NOMO-1 treated with dmso at 0.1 percent for 144 hours (cell line): ENCODE data around the gene PAQR7.

Experiments used
- DNase-seq: peaks from one replicate; lab custom pipeline; 2025; ENCODE audit not compliant: unreplicated experiment; lab: John Stamatoyannopoulos, UW

PAQR7 gene

GRCh38 chr1:25903986-25904385 is 28.5 kb upstream of the PAQR7 start:
- no peak for DNase-seq

GRCh38 chr1:25902462-25902861 is 27.0 kb upstream of the PAQR7 start:
- DNase-seq: no peak

DNA sequence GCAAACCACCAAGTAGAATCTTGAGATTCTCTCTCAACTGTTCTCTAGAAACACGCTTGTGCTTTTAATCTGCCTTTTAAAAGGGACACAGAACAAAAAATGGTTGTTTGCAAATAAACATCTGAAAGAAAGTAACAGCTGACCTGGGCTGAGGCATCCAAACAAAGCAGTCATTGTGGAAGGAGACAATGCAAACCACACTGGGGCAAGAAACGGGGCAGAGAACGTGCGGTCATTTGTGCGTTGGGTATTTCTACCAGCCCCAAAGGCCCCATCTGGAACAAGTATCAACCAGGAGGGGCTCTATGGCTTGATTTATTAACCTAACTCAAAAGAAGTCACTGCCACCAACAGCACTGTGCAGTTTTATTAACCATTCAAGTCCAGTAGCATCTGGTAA is 24.7 kb upstream of the PAQR7 start:
- DNase-seq: no peak

DNA sequence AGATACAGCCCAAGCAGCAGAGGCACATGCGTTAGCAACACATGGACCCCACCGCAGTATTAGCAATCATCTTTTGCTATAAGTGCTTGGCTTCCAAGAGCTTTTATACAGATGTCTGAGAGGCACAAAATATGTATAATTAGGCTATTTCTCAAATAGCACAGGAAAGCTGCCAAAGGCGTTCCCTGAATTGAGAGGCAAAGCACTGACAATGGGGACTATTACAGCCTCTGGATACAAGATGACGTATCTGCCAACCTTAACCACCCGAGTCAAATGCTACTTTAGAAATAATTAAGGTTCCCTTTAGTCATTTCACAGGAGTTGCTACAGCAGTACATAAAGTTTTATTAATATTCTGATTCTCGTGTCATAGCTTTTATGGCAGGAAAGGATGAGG is 24.3 kb upstream of the PAQR7 start:
- DNase-seq: no peak

DNA sequence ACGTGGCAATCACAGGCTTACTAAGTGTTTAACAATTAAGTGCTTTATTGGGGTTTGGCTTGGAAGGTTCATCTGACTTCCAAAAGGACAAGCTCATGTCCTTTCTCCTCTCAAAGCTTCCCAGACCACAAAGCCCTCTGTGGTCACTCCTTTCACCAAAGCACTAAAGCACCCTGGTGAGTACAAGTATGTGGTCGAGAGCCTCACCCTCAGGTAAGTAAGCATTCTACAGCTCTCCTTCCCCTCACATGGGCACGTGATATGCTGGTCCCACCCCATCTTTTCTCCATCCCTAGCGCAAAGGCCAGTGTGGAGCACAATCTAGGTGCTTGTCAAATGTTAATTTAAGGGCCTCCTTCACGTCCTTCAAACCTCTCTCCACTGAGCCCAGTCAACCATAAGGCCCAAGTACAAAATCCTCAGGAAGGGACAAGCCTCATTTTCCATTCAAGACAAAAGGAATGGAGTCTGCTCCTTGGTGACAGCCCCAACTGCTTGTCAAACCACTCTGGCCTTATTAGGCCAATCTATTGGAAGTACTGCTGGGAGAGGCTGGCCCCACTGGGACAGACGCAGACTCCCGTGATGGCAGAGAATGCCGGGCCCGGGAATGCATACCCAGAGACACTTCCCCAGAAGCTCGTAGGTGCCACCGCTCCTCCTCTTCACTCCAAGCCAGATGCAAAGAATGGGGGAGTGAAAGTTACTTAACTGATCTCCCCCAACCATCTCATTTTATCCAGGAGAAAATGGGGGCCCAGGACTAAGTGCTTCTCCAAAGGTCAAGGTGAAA is 22.9 kb upstream of the PAQR7 start:
- no peak for DNase-seq

GRCh38 chr1:25897754-25898153 is 22.2 kb upstream of the PAQR7 start:
- no peak for DNase-seq

DNA sequence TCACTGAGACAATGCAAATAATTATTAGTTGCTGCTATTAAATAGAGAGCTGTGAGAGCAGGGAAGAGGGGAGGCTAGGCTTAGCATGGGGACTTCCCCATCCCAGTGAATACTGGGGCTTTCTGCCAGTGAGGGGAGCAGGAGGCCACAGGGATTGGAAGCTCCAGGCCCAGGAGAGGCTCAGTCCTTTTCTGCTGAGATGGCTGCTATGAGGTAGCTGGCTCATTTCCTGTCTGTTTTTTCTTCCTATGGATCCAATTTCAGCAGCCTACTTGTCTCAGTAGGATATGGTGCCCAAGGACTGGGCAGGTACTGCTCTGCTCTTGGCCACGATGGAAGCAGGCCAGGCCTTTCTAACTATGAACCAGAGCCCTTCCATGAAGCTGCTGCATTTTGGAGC is 20.8 kb upstream of the PAQR7 start:
- DNase-seq: no peak

DNA sequence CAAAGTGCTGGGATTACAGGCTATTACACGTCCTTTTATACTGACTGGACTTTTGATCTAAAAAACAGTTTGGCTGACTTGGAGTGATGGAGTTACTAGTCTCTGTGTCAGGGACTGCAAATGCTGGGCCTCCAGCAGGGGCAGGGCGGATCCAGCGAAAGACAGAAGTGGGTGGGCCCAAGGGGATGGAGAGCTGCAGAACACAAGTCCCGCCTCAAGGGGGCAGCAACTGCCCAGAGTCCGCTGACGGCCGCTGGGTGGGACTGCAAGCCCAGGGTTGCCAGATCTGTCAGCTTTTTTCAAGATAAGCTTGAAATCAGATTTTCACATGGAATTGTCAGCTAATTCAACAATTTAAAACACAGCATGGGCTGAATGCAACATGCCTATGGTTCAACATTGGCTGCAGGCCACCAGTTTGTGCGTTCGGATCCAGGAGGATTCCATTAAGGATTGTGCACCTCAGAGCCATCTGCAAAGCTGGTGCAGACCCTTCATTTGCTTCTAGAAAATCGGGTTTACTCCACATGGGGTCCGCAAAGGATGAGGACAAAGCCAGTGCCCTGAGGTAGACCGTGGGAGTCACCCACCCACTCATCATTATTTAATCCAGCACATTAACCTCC is 20.0 kb upstream of the PAQR7 start:
- DNase-seq: peak; percentile 78

DNA sequence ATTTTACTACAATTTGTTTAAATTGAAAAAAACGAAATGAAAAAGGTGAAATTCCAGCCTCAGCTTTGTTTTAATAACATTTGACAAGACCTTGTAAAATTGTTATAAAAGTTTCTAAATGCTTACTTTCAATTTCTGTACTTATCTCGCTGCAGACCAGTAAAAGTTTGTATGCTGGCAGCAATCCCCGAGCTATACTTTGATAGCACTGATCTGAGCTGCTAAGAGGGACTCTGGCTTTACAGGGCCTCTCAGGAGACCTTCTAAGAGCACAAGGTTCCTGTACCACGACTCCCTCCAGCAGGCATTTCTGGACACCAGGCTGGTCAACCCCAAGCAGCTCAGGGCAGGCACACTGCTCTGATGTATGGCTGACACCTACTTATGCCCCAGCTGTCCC is 17.6 kb upstream of the PAQR7 start:
- no peak for DNase-seq

- DNase-seq: no peak
Measured at GRCh38 chr1:25891606-25892005, 16.1 kb upstream of the PAQR7 start.

GRCh38 chr1:25890239-25891034 is 14.9 kb upstream of the PAQR7 start:
- DNase-seq: no peak

DNA sequence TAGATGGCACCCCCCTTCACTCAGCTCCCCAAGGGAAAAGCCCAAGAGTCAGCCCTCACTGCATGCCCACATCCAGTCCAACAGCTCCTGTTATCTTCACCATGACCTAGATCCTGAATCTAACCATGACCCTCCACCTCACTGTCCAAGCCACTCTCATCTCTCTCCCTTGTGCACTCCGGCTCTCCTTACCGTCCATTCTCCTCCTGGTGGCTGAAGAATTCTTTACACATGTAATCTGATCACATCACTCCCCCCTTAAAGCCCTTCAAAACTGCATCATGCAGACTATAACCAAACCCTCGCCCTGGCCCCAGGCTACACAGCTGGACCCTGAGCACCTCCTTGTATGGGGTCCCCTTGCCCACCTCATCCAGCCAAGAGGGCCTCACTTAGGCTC is 14.0 kb upstream of the PAQR7 start:
- no peak for DNase-seq

GRCh38 chr1:25888426-25888987 is 13.0 kb upstream of the PAQR7 start:
- DNase-seq: no peak

- no peak for DNase-seq
Measured at GRCh38 chr1:25885602-25886001, 10.1 kb upstream of the PAQR7 start.

- DNase-seq: no peak
Measured at GRCh38 chr1:25881266-25881665, 5.8 kb upstream of the PAQR7 start.

GRCh38 chr1:25880518-25880917 is 5.0 kb upstream of the PAQR7 start:
- DNase-seq: no peak

DNA sequence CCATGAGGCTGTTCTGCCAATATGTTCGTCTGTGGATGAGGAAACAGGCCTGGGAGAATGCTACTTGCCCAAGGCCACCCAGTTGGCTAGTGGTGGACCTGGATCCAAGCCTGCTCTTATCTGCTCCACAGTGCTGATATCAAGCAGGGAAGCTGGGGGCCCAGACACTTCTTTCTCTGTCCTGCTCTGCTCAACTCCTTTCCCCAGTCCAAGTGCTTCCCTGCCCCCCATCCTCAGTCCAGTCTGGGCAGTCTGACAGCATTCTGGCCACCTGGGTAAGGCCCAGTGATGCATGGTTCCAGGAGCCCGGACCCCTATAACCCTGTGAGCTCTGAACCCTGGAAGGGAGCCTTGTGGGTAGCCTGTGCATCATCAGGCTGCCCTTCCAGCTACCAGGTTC is 4.2 kb upstream of the PAQR7 start:
- DNase-seq: no peak

DNA sequence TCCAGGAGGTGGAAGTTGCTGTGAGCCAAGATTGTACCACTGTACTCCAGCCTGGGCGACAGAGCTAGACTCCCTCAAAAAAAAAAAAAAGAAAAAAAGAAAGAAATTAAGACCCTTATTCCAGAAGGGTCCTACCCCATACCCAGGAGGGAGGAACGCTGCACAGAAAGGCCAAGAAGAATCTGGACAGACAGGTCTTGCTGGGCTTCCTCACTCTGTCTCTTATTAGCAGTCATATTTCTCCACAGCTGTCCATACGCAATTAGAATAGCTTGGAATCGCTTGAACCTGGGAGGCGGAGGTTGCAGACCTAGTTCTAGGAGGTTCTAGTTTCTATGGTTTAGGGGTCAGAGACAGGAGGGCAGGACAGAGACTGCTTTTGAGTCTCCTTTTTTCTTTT is 3.2 kb upstream of the PAQR7 start:
- no peak for DNase-seq

DNA sequence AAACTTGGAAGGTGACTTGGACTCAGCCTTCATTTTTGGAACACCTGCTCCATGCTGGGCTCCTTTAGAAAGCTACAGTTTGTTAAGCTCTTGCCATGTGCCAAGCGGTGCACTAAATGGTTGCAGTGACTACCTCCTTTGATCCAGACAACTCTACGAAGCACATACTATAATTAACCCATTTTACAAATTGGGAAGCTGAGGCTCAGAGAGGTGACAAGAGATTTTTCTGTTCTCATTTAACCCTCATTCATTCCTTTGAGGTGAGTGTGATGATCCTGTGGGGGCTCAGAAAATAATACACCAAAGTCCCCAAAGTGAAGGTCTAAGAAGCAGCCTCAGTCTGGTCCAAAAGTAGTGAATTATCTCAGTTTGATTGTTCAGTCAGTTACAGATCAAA is 1.6 kb upstream of the PAQR7 start:
- DNase-seq: no peak

GRCh38 chr1:25876693-25877077 is 1.2 kb upstream of the PAQR7 start:
- DNase-seq: no peak

DNA sequence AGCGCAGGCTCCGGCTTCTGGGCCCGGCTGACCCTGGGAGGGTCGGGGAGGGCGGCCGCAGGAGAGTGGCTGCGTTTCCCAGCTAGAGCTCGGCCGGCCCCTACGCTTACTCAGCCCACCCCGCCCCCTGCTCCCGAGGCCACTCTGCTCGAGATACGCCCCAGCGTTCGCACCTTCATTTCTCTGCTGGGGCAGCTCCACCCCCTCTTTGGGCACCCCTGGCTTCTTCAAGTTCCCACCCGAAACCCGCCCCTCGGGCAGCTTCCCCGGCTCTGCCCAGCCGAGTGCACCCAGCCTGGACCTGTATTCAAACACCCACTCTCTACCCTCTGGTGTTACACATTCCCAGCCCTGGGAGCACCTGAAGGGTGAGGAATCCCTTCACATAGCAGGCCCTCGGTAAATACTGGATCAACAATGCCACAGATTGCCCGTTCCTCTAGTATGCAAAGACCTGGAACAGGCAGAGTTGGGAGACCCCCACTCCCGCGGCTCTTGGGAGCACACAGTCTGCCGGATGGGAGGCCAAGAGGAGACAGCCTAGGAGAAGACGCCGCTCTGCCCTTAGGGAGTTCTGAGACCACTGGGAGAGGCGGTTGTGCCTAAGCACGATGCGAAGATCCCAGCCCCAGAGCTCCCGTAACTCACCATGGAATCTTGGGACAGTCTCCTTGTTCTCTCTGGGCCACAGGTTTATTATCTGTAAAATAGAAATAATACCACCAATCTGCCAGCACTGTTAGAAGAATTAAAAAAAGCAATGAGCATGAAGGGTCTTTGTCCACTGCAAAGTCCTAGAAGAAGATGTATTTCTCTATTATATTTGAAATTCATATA is 566 bp upstream of the PAQR7 start:
- no peak for DNase-seq
